GM19240 (cell line): ENCODE data around the gene CD160.
"Not testable (repeated sequence)": the region's sequence is repeated elsewhere in the genome, so short reads cannot be mapped to it uniquely, and the experiment has no call there.

Experiments
- DNase-seq: peaks from one replicate; pipeline ENCODE4 v3.0.0; 2011; ENCODE audit warnings: low spot score; ENCODE audit not compliant: insufficient read length

The CD160 gene

GRCh38 chr1:145758116-145758515 lies 38.8 kb downstream of the CD160 start:
- DNase-seq, result no peak

- DNase-seq, result no peak
These were observed 39.3 kb downstream of the CD160 start for GRCh38 chr1:145758575-145758974.

- DNase-seq, result no peak
These were observed 40.4 kb downstream of the CD160 start for GRCh38 chr1:145759721-145760120.

GRCh38 chr1:145760395-145760949 lies 41.2 kb downstream of the CD160 start:
- DNase-seq, result not testable (repeated sequence)

GRCh38 chr1:145761498-145761897 lies 42.2 kb downstream of the CD160 start:
- not testable (repeated sequence) for DNase-seq

GRCh38 chr1:145762001-145762400 lies 42.7 kb downstream of the CD160 start:
- not testable (repeated sequence) for DNase-seq

GRCh38 chr1:145764231-145764940 lies 45.1 kb downstream of the CD160 start:
- not testable (repeated sequence) for DNase-seq

GRCh38 chr1:145765127-145765526 lies 45.8 kb downstream of the CD160 start:
- DNase-seq, result not testable (repeated sequence)

GRCh38 chr1:145765585-145766360 lies 46.5 kb downstream of the CD160 start:
- not testable (repeated sequence) for DNase-seq

- not testable (repeated sequence) for DNase-seq
These were observed 47.6 kb downstream of the CD160 start for GRCh38 chr1:145766926-145767325.

GRCh38 chr1:145768004-145768403 lies 48.7 kb downstream of the CD160 start:
- DNase-seq, result not testable (repeated sequence)

- DNase-seq, result no peak
These were observed 51.8 kb downstream of the CD160 start for GRCh38 chr1:145771056-145771455.

- no peak for DNase-seq
These were observed 54.1 kb downstream of the CD160 start for GRCh38 chr1:145773423-145773822.

- no peak for DNase-seq
These were observed 58.3 kb downstream of the CD160 start for GRCh38 chr1:145777357-145778145.

- no peak for DNase-seq
These were observed 58.8 kb downstream of the CD160 start for GRCh38 chr1:145778146-145778540.

GRCh38 chr1:145782272-145783099 lies 63.2 kb downstream of the CD160 start:
- no peak for DNase-seq

- DNase-seq, result no peak
These were observed 65.1 kb downstream of the CD160 start for GRCh38 chr1:145784409-145784808.

GRCh38 chr1:145785547-145785946 lies 66.2 kb downstream of the CD160 start:
- no peak for DNase-seq

- DNase-seq, result no peak
These were observed 67.0 kb downstream of the CD160 start for GRCh38 chr1:145786271-145786670.

GRCh38 chr1:145788580-145788979 lies 69.3 kb downstream of the CD160 start:
- DNase-seq, result no peak
